HEK293 (cell line): ENCODE results near the gene CIB4.
A peak's percentile ranks its signal among the peaks of the same experiment; 100 is the strongest.

Experiments
- CTCF ChIA-PET: fragments of 350-600 bp; formaldehyde crosslinking; extraction: SDS; loops from one replicate; lab custom pipeline; 2021; ENCODE audit warnings: antibody characterized with exemption; lab: Yijun Ruan, JAX
- POLR2A ChIA-PET: fragments of 300-600 bp; formaldehyde crosslinking; extraction: SDS; loops from one replicate; lab custom pipeline; 2020; ENCODE audit warnings: antibody characterized with exemption, inconsistent platforms; lab: Yijun Ruan, JAX
- H3K27ac ChIP-seq: fragments of 200-500 bp; sonication (Bioruptor generic); 2 replicates; pipeline ENCODE4 v1.5.1; 2014; ENCODE audit warnings: low read depth, low read length, control low read depth, inconsistent platforms; ENCODE audit errors: extremely low read depth
- H3K36me3 ChIP-seq, 2 experiments: fragments of 200-500 bp in 1 of 2; sonication (Bioruptor generic) in 1 of 2; 1 replicate in 1 of 2; 2 replicates in 1 of 2; pipeline ENCODE4 v1.5.1; 2014 to 2017; ENCODE audit warnings: inconsistent platforms in 2 of 2, low read length in 2 of 2; ENCODE audit not compliant: control insufficient read depth in 2 of 2, insufficient read depth in 1 of 2
- H3K4me1 ChIP-seq: fragments of 200-500 bp; sonication (Bioruptor generic); 2 replicates; pipeline ENCODE4 v1.5.1; 2014; ENCODE audit warnings: mild to moderate bottlenecking, low read length, inconsistent platforms; ENCODE audit not compliant: control insufficient read depth, insufficient read depth
- H3K4me3 ChIP-seq: 2 replicates; pipeline ENCODE4 v1.5.1; 2011; ENCODE audit warnings: low read depth, mild to moderate bottlenecking, control low read depth, low read length, moderate library complexity
- H3K9me3 ChIP-seq: fragments of 200-500 bp; sonication (Bioruptor generic); 2 replicates; pipeline ENCODE4 v1.5.1; 2014; ENCODE audit warnings: low read depth, low read length, inconsistent platforms; ENCODE audit not compliant: control insufficient read depth, insufficient read depth
- GLIS2 ChIP-seq: fragments of 450-650 bp; formaldehyde crosslinking; IDR thresholded peaks from 2 replicates; pipeline ENCODE4 v1.5.1; 2016; ENCODE audit warnings: missing biosample characterization, missing genetic modification characterization
- IKZF3 ChIP-seq: fragments of 450-650 bp; IDR thresholded peaks from 2 replicates; pipeline ENCODE4 v1.5.0; 2018; ENCODE audit warnings: missing biosample characterization, mild to moderate bottlenecking, missing genetic modification characterization, moderate library complexity
- MZF1 ChIP-seq: fragments of 450-650 bp; formaldehyde crosslinking; IDR thresholded peaks from 2 replicates; pipeline ENCODE4 v1.5.1; 2017; ENCODE audit warnings: missing biosample characterization, missing genetic modification characterization, borderline replicate concordance
- PATZ1 ChIP-seq: fragments of 450-650 bp; formaldehyde crosslinking; IDR thresholded peaks from 2 replicates; pipeline ENCODE4 v1.5.1; 2016; ENCODE audit warnings: missing biosample characterization, missing genetic modification characterization
- ZBTB1 ChIP-seq: fragments of 450-650 bp; formaldehyde crosslinking; IDR thresholded peaks from 2 replicates; pipeline ENCODE4 v1.5.1; 2016; ENCODE audit warnings: missing biosample characterization, missing genetic modification characterization
- ZBTB48 ChIP-seq: fragments of 450-650 bp; formaldehyde crosslinking; IDR thresholded peaks from 2 replicates; pipeline ENCODE4 v1.5.1; 2016; ENCODE audit warnings: missing biosample characterization, missing genetic modification characterization
- ZBTB8A ChIP-seq: fragments of 450-650 bp; formaldehyde crosslinking; IDR thresholded peaks from 2 replicates; pipeline ENCODE4 v1.5.1; 2016; ENCODE audit warnings: missing biosample characterization, missing genetic modification characterization
- ZNF138 ChIP-seq: fragments of 450-650 bp; formaldehyde crosslinking; IDR thresholded peaks from 2 replicates; pipeline ENCODE4 v1.5.1; 2016; ENCODE audit warnings: missing biosample characterization, missing genetic modification characterization, borderline replicate concordance
- ZNF2 ChIP-seq: fragments of 450-650 bp; formaldehyde crosslinking; IDR thresholded peaks from 2 replicates; pipeline ENCODE4 v1.5.1; 2016; ENCODE audit warnings: missing biosample characterization, missing genetic modification characterization
- ZNF404 ChIP-seq: fragments of 450-650 bp; formaldehyde crosslinking; IDR thresholded peaks from 2 replicates; pipeline ENCODE4 v1.5.1; 2017; ENCODE audit warnings: missing biosample characterization, missing genetic modification characterization
- ZNF423 ChIP-seq: fragments of 450-650 bp; formaldehyde crosslinking; IDR thresholded peaks from 2 replicates; pipeline ENCODE4 v1.5.1; 2016; ENCODE audit warnings: missing biosample characterization, missing genetic modification characterization
- ZNF426 ChIP-seq: fragments of 450-650 bp; formaldehyde crosslinking; IDR thresholded peaks from 2 replicates; pipeline ENCODE4 v1.5.1; 2017; ENCODE audit warnings: missing biosample characterization, missing genetic modification characterization, mild to moderate bottlenecking, inconsistent platforms, moderate library complexity
- ZNF529 ChIP-seq: fragments of 450-650 bp; formaldehyde crosslinking; IDR thresholded peaks from 2 replicates; pipeline ENCODE4 v1.5.1; 2017; ENCODE audit warnings: missing genetic modification characterization, missing biosample characterization; ENCODE audit not compliant: insufficient replicate concordance
- ZNF544 ChIP-seq: fragments of 450-650 bp; formaldehyde crosslinking; IDR thresholded peaks from 2 replicates; pipeline ENCODE4 v1.5.0; 2017; ENCODE audit warnings: missing biosample characterization, missing genetic modification characterization
- ZNF549 ChIP-seq: fragments of 450-650 bp; IDR thresholded peaks from 2 replicates; pipeline ENCODE4 v1.5.1; 2018; ENCODE audit warnings: missing biosample characterization, missing genetic modification characterization, mild to moderate bottlenecking, inconsistent platforms, moderate library complexity
- ZNF621 ChIP-seq: fragments of 450-650 bp; formaldehyde crosslinking; IDR thresholded peaks from 2 replicates; pipeline ENCODE4 v1.5.1; 2017; ENCODE audit warnings: missing biosample characterization, missing genetic modification characterization
- ZNF629 ChIP-seq: fragments of 450-650 bp; formaldehyde crosslinking; IDR thresholded peaks from 2 replicates; pipeline ENCODE4 v1.5.1; 2017; ENCODE audit warnings: missing biosample characterization, missing genetic modification characterization
- ZNF747 ChIP-seq: fragments of 450-650 bp; formaldehyde crosslinking; IDR thresholded peaks from 2 replicates; pipeline ENCODE4 v1.5.1; 2016; ENCODE audit warnings: missing biosample characterization, missing genetic modification characterization
- ZNF785 ChIP-seq: fragments of 450-650 bp; formaldehyde crosslinking; IDR thresholded peaks from 2 replicates; pipeline ENCODE4 v1.5.1; 2016; ENCODE audit warnings: missing biosample characterization, missing genetic modification characterization
- ZNF830 ChIP-seq: fragments of 450-650 bp; IDR thresholded peaks from 2 replicates; pipeline ENCODE4 v1.5.0; 2018; ENCODE audit warnings: missing biosample characterization, missing genetic modification characterization, low read depth, mild to moderate bottlenecking, moderate library complexity
- TF ChIP-seq, protein P1 (sequence below): fragments of 450-650 bp; formaldehyde crosslinking; IDR thresholded peaks from 2 replicates; pipeline ENCODE4 v1.5.1; 2016; ENCODE audit warnings: missing biosample characterization, missing genetic modification characterization
- TF ChIP-seq, protein P2 (sequence below): fragments of 450-650 bp; formaldehyde crosslinking; IDR thresholded peaks from 2 replicates; pipeline ENCODE4 v1.5.1; 2016; ENCODE audit warnings: missing biosample characterization, missing genetic modification characterization, low read depth

The CIB4 gene

DNA sequence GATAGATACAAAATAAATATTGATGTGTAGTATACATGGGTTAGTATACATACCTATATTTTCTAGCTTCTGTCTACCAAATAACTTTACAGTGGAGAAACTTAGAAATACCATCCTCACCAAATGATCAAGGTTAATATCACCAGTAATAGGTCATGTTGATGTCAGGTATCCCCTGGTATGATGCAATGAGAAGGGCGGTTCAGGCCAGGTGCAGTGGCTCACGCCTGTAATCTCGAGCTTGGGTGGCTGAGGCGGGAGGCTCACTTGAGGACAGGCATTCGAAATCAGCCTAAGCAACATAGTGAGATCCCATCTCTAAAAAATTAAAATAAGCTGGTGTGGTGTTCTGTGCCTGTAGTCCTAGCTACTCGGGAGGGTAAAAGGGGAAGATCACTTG is 38.6 kb downstream of the CIB4 start (continued):
- no peak for TF ChIP-seq GLIS2 (tag by site-specific recombination)
- TF ChIP-seq ZNF423 (tag by site-specific recombination) = no peak
- TF ChIP-seq ZNF830 (tag by site-specific recombination) = no peak
- TF ChIP-seq, protein P1, sequence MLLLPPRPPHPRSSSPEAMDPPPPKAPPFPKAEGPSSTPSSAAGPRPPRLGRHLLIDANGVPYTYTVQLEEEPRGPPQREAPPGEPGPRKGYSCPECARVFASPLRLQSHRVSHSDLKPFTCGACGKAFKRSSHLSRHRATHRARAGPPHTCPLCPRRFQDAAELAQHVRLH (tag by site-specific recombination) = no peak
- TF ChIP-seq ZBTB1 (tag by site-specific recombination) = no peak
- TF ChIP-seq, protein P2, sequence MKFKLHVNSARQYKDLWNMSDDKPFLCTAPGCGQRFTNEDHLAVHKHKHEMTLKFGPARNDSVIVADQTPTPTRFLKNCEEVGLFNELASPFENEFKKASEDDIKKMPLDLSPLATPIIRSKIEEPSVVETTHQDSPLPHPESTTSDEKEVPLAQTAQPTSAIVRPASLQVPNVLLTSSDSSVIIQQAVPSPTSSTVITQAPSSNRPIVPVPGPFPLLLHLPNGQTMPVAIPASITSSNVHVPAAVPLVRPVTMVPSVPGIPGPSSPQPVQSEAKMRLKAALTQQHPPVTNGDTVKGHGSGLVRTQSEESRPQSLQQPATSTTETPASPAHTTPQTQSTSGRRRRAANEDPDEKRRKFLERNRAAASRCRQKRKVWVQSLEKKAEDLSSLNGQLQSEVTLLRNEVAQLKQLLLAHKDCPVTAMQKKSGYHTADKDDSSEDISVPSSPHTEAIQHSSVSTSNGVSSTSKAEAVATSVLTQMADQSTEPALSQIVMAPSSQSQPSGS (tag by site-specific recombination) = no peak
- no peak for TF ChIP-seq ZNF621
- no peak for TF ChIP-seq ZNF785 (tag by site-specific recombination)
- no peak for TF ChIP-seq ZBTB8A (tag by site-specific recombination)
- TF ChIP-seq ZNF544 (tag by site-specific recombination) = no peak
- no peak for TF ChIP-seq IKZF3 (tag by site-specific recombination)
- no peak for TF ChIP-seq ZBTB48
- no peak for TF ChIP-seq ZNF404
- no peak for TF ChIP-seq PATZ1 (tag by site-specific recombination)
- TF ChIP-seq, all 188 proteins: peak for 0

- H3K36me3 ChIP-seq = no peaks in the 10 kb centered on the region
- ChIA-PET CTCF (interaction anchor here (0.9 to 1.8 kb wide), 3 partner anchors 21 to 146 kb away, joined by 3 to 20 read pairs (median 4); no protein-coding TSS in a partner anchor), POLR2A (no interaction called here)
- H3K9me3 ChIP-seq = no peaks in the 10 kb centered on the region
- no peak overlapping the region for H3K27ac ChIP-seq
- no peaks in the 10 kb centered on the region for H3K4me1 ChIP-seq
- H3K4me3 ChIP-seq = no peak overlapping the region
- TF ChIP-seq ZNF2 = no peak
- no peak for TF ChIP-seq ZNF138 (tag by site-specific recombination)
- TF ChIP-seq ZNF529 (tag by site-specific recombination) = no peak
- TF ChIP-seq, protein P2 (tag by site-specific recombination) = peak; percentile 58
- TF ChIP-seq ZNF549 (tag by site-specific recombination) = no peak
- TF ChIP-seq ZNF830 (tag by site-specific recombination) = no peak
- peak; percentile 27; the same call in 1 of the 2 replicates for TF ChIP-seq ZNF629 (tag by site-specific recombination)
- no peak for TF ChIP-seq ZNF426 (tag by site-specific recombination)
- no peak for TF ChIP-seq MZF1
- TF ChIP-seq ZNF747 = no peak
- TF ChIP-seq, all 188 proteins: peak for 2
Observed at GRCh38 chr2:26599387-26599786, 41.8 kb downstream of the CIB4 start.
